ENCODE data around the gene TEKT5.

The TEKT5 gene

DNA sequence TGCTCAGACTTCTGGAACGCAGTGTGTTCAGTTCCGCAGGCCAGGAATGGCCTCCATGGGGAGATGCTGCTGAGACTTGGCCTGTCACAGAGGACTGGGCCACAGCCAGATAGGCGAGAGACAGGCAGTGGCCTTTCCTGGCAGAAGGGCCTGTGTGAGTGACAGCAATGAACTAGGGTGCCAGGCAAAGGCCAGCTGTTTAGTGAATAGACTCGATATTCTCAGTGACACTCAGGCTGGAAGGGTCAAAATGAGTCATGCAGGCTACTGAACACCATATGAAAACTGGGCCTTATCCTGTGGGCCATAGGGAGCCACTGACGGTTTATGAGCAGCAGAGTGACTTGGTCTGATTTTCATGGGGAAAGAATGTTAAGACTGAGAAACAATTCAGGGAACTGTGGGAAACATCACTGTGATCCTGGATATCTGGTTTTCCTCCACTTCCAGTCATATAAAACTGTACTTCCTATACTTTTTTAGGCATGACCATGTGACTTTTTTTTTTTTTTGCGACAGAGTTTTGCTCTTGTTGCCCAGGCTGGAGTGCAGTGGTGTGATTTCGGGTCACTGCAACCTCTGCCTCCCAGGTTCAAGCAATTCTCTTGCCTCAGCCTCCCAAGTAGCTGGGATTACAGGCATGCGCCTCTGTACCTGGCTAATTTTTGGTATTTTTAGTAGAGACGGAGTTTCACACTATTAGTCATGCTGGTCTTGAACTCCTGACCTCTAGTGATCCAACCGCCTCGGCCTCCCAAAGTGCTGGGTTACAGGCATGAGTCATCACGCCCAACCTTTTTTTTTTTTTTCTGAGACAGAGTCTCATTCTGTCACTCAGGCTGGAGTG lies 43.7 kb upstream of the TEKT5 start:
- TF ChIP-seq, protein P1, sequence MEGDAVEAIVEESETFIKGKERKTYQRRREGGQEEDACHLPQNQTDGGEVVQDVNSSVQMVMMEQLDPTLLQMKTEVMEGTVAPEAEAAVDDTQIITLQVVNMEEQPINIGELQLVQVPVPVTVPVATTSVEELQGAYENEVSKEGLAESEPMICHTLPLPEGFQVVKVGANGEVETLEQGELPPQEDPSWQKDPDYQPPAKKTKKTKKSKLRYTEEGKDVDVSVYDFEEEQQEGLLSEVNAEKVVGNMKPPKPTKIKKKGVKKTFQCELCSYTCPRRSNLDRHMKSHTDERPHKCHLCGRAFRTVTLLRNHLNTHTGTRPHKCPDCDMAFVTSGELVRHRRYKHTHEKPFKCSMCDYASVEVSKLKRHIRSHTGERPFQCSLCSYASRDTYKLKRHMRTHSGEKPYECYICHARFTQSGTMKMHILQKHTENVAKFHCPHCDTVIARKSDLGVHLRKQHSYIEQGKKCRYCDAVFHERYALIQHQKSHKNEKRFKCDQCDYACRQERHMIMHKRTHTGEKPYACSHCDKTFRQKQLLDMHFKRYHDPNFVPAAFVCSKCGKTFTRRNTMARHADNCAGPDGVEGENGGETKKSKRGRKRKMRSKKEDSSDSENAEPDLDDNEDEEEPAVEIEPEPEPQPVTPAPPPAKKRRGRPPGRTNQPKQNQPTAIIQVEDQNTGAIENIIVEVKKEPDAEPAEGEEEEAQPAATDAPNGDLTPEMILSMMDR (IDR thresholded peaks at IDR 0.05; ENCODE audit: low read length, missing control alignments) = no peak
- no peak overlapping the region for H3K4me3 ChIP-seq (replicated peaks; ENCODE audit: low read depth, low read length)
- peak; percentile 68 for DNase-seq (ENCODE audit: low read depth)

DNA sequence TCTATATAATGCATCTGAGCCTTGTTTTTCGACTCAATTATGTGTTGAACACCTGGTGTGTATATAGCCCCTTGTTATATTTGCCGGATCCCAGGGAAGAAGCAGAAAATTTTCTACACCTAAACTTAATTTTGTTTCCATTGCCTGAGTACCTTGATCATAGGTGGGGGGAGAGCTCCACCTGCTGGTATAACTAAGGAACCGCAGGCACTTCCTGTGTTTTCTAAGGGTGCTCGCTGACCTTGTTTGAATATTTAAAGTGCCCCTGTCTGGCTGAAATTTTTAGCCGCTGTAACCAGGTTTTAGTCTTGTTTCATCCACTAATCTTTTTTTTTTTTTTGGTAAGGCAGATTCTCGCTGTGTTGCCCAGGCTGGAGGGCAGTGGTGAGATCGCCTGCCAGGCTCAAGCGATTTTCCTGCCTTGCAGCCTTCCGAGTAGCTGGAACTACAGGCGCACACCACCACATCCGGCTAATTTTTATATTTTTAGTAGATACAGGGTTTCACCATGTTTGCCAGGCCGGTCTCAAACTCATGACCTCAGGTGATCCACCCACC lies 42.4 kb upstream of the TEKT5 start:
- TF ChIP-seq, protein P1 (IDR thresholded peaks at IDR 0.05; ENCODE audit: low read length, missing control alignments) = peak; percentile 93
- H3K4me3 ChIP-seq (replicated peaks; ENCODE audit: low read depth, low read length) = no peak overlapping the region
- peak; percentile 77 for DNase-seq (ENCODE audit: low read depth)

- H3K4me3 ChIP-seq (replicated peaks; ENCODE audit: low read depth, low read length) = no peak overlapping the region
- TF ChIP-seq, protein P1 (IDR thresholded peaks at IDR 0.05; ENCODE audit: low read length, missing control alignments) = no peak
- no peak for DNase-seq (ENCODE audit: low read depth)
These were observed 37.1 kb upstream of the TEKT5 start for GRCh38 chr16:10731790-10732189.

GRCh38 chr16:10729104-10730048 lies 34.6 kb upstream of the TEKT5 start:
- DNase-seq (ENCODE audit: low read depth) = peak; percentile 42
- TF ChIP-seq, protein P1 (IDR thresholded peaks at IDR 0.05; ENCODE audit: low read length, missing control alignments) = no peak

DNA sequence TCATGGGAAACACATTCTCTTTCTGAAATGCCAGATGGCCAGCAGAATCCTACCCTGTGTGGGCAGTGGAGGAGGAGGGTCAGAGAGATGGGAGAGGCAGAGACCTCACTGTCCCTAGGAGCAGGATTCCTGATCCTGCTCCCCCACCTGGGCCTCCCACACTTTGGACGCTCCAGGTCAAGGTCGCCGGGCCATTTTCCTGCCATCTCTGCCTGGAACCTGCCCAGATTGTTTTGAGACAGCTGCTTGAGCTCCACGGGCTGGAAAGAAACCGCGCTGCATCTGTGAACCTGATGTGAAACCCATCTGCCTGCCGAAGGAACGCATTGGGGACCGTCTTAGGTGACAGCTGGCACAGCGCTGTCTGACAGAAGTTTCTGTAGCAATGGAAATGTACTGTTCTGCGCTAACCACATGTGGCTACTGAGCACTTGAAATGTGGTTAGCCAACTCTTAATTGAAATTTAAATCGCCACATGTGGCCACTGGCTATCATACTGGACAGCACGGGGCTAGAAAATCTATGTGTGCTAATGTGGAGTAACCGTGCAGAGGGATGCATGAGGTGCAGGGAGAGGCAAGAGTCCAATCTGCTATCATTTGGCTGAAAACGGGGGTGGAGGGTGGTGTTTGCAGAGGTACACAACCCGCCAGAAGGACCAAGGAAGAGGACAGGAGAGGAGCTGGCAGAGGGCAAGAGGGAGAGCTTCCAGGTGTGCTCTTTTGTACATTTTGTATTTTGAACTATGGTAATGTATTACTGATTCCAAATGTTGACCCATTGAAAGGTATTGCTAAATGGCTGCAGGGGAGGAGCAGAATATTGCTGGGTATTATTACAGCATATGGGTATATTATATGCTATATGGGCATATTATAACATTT lies 33.5 kb upstream of the TEKT5 start:
- no peak overlapping the region for H3K4me3 ChIP-seq (replicated peaks; ENCODE audit: low read depth, low read length)
- TF ChIP-seq, protein P1 (IDR thresholded peaks at IDR 0.05; ENCODE audit: low read length, missing control alignments) = no peak
- no peak for DNase-seq (ENCODE audit: low read depth)

More at GRCh38 chr16:10729104-10730048, 34.6 kb upstream of the TEKT5 start:
- H3K4me3 ChIP-seq (replicated peaks; ENCODE audit: low read depth, low read length) = no peak overlapping the region

DNA sequence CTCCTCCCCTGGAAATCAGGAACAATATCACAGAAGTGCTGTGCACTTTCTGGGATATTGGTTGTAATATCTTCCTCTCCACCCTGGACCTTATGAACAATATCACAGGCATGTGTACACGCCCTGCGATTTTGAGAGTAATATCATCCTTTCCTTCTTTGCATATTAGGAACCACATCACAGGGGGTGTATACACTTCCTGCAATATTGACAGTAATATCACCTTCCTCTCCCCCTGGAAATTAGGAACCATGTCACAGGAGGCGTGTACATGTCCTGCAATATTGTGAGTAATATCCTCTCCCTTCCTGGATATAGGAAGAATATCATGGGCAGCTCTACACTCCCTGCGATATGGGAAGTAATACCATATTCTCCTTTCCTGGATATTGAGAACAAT lies 14.2 kb upstream of the TEKT5 start:
- H3K4me3 ChIP-seq (replicated peaks; ENCODE audit: low read depth, low read length) = no peak overlapping the region
- no peak for DNase-seq (ENCODE audit: low read depth)
- TF ChIP-seq, protein P1 (IDR thresholded peaks at IDR 0.05; ENCODE audit: low read length, missing control alignments) = no peak

All from fibroblast of pulmonary artery (primary cell).